Retina (tissue), 1 donor: ENCODE results near the gene SLC25A6.
"Not testable (repeated sequence)": the region's sequence is repeated elsewhere in the genome, so short reads cannot be mapped to it uniquely, and the experiment has no call there.

Source experiments
- DNase-seq: peaks from one replicate; pipeline ENCODE4 v3.0.0-alpha.2; 2016

The SLC25A6 gene

DNA sequence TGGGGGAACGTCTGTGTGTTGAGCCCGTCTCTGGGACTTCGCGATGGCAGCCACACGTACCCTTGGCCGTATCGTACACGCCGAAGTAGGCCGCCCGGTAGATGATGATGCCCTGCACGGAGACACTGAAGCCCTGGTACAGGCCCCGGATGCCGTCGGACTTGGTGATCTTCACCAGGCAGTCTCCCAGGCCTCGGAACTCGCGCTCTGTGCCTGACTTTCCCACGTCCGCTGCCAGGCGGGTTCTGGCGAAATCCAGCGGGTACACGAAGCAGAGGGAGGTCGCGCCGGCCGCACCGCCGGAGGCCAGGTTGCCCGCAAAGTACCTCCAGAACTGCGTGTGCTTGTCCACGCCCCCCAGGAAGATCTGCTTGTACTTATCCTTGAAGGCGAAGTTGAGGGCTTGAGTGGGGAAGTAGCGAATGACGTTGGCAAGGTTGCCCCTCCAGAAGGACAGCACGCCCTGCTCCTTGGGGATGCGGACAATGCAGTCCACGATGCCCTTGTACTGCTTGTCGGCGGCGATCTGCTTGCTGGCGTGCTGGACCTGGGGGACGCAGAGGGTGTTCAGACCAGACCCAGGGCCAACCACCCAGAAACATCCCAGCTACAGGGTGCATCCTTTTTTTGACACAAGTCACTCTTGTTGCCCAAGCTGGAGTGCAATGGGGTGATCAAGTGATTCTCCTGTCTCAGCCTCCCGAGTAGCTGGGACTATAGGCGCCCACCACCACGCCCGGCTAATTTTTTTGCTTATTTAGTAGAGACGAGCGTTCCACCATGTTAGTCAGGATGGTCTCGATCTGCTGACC is 2.5 kb downstream of the SLC25A6 start:
- DNase-seq, result no peak

GRCh38 chrX:1388651-1389050 is 3.3 kb downstream of the SLC25A6 start:
- DNase-seq, result no peak

GRCh38 chrX:1387141-1387776 is 4.7 kb downstream of the SLC25A6 start:
- DNase-seq, result no peak

DNA sequence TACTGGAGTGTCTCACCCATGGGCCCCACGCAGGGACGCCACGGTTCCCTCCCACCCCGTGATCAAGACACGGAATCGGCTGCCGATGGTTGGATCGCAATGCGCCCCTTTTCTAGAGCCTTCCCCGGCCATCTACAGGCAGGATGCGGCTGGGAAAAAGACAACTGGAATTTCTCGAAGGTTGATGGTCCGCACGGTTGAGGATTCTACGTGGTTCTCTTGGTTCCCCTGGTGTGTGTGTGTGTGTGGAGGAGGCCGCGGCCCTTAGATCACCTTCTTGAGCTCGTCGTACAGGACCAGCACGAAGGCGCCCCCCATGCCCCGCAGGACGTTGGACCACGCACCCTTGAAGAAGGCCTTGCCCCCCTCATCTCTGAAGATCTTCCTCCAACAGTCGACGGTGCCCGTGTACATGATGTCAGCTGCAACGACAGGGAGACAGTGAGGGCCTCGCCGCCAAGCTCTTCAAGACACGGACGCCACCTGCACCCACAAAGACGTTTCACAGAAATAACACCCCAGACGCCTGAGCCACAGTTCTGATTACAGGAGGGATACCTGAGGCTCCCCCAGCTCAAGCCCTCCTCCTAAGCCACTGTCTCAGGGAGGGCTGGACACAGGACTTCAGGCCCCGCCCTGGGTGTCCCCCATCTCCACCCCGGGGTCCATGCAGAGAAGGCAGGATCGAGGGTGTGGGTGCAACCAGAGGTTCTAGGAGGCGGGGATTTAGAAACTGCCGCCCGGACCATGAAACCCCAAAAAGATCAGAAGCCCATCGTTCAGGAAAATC is 5.4 kb downstream of the SLC25A6 start:
- no peak for DNase-seq

- DNase-seq, result no peak
Observed at GRCh38 chrX:1385253-1386223, 6.4 kb downstream of the SLC25A6 start.

DNA sequence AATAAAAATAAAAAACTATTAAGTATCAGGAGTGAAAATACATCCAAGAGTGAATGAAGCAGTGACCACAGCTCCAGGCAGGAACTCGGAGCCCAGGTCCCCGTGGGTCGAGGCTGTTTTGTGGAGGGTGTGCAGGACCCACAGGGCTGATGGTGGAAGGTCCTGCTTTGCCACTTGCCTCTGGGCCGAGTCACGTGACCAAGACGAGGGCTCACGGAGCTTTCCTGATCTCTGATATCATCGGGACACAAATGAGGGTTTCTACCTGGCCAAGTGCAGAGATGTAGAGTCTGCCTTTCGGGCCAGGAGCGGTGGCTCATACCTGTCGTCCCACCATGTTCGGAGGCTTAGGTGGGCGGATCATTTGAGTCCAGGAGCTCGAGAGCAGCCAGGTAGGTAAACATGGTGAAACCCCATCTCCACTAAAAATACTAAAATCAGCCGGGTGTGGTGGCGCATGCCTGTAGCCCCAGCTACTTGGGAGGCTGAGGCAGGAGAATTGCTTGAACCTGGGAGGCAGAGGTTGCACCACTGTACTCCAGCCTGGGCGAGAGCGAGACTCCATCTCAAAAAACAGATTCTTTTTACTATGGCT is 7.2 kb downstream of the SLC25A6 start:
- no peak for DNase-seq

GRCh38 chrX:1380672-1381233 is 11.2 kb downstream of the SLC25A6 start:
- no peak for DNase-seq

DNA sequence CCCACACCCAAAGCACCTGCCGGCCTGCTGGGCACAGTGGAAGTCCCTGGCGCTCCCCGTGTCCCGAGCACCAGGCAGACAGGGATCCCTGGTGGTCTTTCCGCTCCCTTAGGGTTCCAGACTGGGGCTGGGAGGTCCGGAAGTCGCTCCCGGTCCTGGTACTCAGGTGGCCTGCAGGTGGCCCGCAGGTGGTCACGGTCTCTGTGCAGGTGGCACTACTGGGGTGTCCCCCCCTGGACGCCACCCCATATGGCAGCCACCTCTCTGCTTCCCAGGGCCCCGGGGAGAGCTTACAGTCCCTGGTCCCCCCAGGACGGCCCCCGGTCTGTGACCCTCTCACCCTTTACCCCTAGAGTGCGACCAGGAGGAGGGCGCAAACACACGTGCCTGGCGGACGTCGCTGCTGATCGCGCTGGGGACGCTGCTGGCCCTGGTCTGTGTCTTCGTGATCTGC is 13.6 kb downstream of the SLC25A6 start:
- no peak for DNase-seq

DNA sequence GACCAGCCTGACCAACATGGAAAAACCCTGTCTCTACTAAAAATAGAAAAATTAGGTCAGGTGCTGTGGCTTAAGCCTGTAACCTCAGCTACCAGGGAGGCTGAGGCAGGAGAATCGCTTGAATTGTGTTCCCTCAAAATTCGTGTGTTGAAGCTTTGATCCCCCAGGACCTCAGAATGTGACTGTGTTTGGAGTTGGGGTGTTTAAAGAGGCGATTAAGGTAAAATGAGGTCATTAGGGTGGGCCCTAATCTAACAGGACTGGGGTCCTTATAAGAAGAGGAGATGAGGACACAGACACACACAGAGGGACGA is 23.6 kb downstream of the SLC25A6 start:
- no peak for DNase-seq

GRCh38 chrX:1366363-1366762 is 25.6 kb downstream of the SLC25A6 start:
- not testable (repeated sequence) for DNase-seq

DNA sequence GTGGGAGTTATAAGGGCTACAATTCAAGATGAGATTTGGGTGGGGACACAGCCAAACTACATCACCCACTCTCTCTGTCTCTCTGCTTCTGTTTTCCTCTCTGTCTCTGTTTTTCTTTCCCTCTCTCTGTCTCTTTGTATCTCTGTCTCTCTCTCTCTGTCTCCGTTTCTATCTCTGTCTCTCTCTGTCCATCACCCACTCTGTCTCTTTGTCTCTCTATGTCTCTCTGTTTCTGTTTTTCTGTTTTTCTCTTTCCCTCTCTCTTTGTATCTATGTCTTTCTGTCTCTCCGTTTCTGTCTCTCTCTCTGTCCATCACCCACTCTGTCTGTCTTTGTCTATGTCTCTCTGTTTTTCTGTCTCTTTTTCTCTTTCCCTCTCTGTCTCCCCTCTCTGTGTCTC is 30.0 kb downstream of the SLC25A6 start:
- DNase-seq, result no peak

DNA sequence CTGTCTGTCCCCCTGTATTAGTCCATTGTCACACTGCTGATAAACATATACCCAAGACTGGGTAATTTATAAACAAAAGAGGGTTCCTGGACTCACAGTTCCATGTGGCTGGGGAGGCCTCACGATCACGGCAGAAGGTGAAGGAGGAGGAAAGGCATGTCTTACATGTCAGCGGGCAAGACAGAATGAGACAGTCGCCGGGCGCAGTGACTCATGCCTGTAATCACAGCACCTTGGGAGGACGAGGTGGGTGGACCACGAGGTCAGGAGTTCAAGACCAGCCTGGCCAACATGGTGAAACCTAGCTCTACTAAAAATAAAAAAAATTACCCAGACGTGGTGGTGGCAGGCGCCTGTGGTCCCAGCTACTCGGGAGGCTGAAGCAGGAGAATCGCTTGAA is 30.6 kb downstream of the SLC25A6 start:
- DNase-seq, result no peak

DNA sequence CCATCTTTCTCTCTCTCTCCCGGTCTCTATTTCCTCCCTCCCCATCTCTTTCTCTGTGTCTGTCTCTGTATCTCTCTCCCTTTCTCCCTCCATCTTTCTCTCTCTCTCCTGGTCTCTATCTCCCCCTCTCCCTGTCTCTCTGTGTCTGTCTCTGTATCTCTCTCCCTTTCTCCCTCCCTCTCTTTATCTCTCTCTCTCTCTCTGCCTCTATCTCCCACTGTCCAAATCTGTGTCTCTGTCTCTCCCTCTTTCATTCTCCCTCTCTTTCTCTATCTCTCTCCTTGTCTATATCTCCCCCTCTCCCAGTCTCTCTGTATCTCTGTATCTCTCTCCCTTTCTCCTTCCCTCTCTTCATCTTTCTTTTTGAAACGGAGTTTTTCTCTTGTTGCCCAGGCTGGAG is 31.7 kb downstream of the SLC25A6 start:
- no peak for DNase-seq

DNA sequence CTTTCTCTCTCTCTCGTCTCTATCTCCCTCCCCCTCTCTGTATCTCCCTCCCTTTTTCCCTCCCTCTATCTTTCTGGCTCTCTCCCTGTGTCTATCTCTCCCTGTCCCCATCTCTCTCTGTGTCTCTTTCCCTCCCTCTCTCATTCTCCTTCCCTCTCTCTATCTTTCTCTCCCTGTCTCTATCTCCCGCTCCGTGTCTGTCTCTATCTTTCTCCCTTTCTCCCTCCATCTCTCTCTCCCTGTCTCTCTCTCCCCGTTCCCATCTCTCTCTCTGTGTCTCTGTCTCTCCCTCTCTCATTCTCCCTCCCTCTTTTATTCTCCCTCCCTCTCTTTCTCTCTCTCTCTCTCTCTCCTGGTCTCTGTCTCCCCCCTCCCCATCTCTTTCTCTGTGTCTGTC is 32.4 kb downstream of the SLC25A6 start:
- no peak for DNase-seq

DNA sequence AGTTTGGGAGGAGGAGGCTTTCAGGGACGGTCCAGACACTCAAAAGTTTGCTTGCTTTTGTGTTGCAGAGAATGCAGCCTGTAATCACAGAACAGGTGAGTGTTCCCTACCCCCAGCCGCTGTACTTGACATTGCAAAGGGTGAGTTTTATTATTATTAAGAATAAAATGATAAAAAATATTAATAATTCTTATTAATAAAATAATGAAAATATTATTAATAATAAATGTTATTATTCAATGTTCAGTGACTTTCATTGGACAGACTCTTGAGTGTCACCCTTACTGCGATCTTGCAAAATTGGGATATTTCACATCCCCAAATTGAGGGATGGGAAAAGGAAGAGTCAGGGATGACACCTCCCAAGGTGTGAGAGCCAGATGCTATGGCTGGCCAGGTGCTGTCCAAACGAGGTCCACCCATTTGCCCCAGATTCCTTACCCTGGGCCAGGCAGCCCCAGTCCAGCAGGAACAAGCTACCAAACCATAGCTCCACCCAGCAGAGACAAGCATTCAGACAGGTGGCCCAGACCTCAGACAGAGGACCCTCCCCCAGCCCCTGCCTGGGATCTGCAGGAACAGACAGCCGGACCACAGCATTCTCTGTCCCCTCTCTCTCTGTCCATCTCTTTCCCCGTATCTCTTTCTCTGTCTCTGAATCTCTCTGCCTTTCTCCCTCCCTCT is 33.0 kb downstream of the SLC25A6 start:
- no peak for DNase-seq

GRCh38 chrX:1357993-1358392 is 33.9 kb downstream of the SLC25A6 start:
- DNase-seq, result no peak

DNA sequence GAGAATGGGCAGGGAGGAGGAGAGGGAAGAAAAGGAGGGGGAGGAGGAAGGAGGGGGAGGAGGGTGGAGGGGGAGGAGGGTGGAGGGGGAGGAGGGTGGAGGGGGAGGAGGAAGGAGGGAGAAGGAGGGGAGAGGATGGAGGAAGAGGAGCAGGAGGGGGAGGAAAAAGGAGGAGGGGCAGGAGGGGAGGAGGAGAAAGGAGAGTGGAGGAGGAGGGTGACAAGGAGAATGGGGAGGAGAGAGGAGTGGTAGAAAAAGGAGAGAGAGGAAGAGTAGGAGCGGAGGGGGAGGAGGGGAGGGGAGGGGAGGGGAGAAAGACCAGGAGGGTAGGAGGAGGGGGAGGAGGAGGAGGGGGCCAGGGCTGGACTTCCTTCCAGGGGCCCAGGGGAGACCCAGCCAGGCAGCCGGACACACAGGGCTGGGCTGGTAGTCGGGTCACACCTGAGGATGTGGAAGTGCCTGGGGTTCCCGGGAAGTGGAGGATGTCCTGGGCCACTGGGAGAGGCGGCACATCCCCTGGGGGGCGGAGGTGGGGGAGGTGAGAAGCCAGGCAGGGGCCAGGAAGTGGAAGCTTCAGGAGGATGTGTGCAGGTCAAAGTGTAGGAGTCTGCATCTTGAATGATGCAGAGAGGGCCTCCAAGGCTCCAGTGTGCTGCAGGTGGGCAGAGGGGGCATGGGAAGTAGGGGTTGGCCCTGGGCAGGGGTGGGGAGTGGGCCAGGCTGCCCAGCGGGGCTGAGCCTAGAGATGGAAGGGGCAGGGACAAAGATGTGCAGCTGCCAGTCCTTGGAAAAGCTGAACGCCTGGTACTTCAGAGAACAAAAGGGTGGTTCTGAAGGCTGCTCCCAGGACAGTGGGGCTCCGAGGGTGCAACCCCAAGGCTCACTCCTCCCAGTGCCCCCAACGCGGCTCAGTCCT is 36.5 kb downstream of the SLC25A6 start:
- DNase-seq, result no peak

GRCh38 chrX:1354036-1355019 is 37.6 kb downstream of the SLC25A6 start:
- DNase-seq, result no peak
